Activated CD4-positive, alpha-beta memory T cell treated with anti-CD3 and anti-CD28 coated beads for 36 hours (primary cell): Measurements from ENCODE around the gene ZNF821. TPM values are rescaled to one million over a fixed set of nuclear protein-coding genes. Genes with fewer than 3 reads are reported as not detected.

ENCODE experiments used
- CTCF ChIA-PET: fragments of 350-600 bp; sonication (Branson Sonifier 250); formaldehyde crosslinking; loops from one replicate; lab custom pipeline; 2021; ENCODE audit warnings: antibody characterized with exemption, inconsistent platforms; lab: Charles Lee
- POLR2A ChIA-PET: fragments of 350-600 bp; sonication (Branson Sonifier 250); formaldehyde crosslinking; loops from one replicate; lab custom pipeline; 2021; ENCODE audit warnings: antibody characterized with exemption; lab: Charles Lee
- DNase-seq: peaks from one replicate; pipeline ENCODE4 v3.0.0-alpha.2; 2020
- H3K27ac Mint-ChIP-seq: one replicate; pipeline ENCODE4 v1.8.0; 2021; ENCODE audit warnings: mixed read lengths
- H3K27me3 Mint-ChIP-seq: one replicate; pipeline ENCODE4 v1.8.0; 2021; ENCODE audit warnings: mixed read lengths
- H3K36me3 Mint-ChIP-seq: one replicate; pipeline ENCODE4 v1.8.0; 2021; ENCODE audit warnings: mixed read lengths
- H3K4me1 Mint-ChIP-seq: one replicate; pipeline ENCODE4 v1.8.0; 2021; ENCODE audit warnings: low read depth, mixed read lengths
- H3K4me3 Mint-ChIP-seq: one replicate; pipeline ENCODE4 v1.8.0; 2021; ENCODE audit warnings: mild to moderate bottlenecking, mixed read lengths
- H3K9me3 Mint-ChIP-seq: one replicate; pipeline ENCODE4 v1.8.0; 2021; ENCODE audit warnings: mixed read lengths
- intact Hi-C: fragments of 100-400 bp; cut with micrococcal nuclease; formaldehyde crosslinking; loops from one replicate; pipeline ENCODE4 v1.15.1; 2023
- total RNA-seq, 2 experiments: library from RNA; stranded (reverse); gene quantifications; one replicate each; pipeline ENCODE4 v1.2.3, GENCODE V29; 2021

Gene ZNF821
- total RNA-seq, result 1 to 10 TPM; 6.8 to 7.3 TPM

- peak within 1 kb of the TSS; percentile 93 for H3K4me3 Mint-ChIP-seq
- no peaks in the 10 kb centered on the region for H3K9me3 Mint-ChIP-seq
- H3K36me3 Mint-ChIP-seq, result no peaks in the 10 kb centered on the region
- peak; percentile 83 for DNase-seq
- ChIA-PET POLR2A (interaction anchor here (0.8 to 3.4 kb wide), 7 partner anchors 11 to 76 kb away, joined by 4 to 38 read pairs (median 6); partner anchors contain the start of genes AP1G1 and IST1), CTCF (interaction anchor here (0.8 to 4.8 kb wide), 15 partner anchors 8 to 123 kb away, joined by 3 to 55 read pairs (median 7); partner anchors contain the start of genes AP1G1 and IST1)
- peaks cover 1% of the 10 kb centered on the region for H3K27me3 Mint-ChIP-seq
- peak within 1 kb of the TSS; percentile 90 for H3K27ac Mint-ChIP-seq
- intact Hi-C loops, result loop anchor here (1.0 to 10.0 kb wide), 5 partner anchors 11 to 319 kb away; partner anchors contain the start of genes DHODH, IST1 and PHLPP2
- peaks cover 45% of the 10 kb centered on the region for H3K4me1 Mint-ChIP-seq
Measured at GRCh38 chr16:71883849-71884638, at the start of gene ZNF821. ZNF821 (minus strand) TSS chr16:71884182; CDS start chr16:71879946, 4,236 bp downstream.

GRCh38 chr16:71933017-71933416 lies 49.0 kb upstream of the ZNF821 start:
- H3K36me3 Mint-ChIP-seq, result peaks cover 13% of the 10 kb centered on the region
- ChIA-PET CTCF (no interaction called here), POLR2A (no interaction called here)
- H3K9me3 Mint-ChIP-seq, result no peaks in the 10 kb centered on the region
- no peak overlapping the region for H3K4me3 Mint-ChIP-seq
- peak overlapping the region; percentile 34 for H3K27ac Mint-ChIP-seq
- intact Hi-C loops, result no loop called here
- peaks cover 10% of the 10 kb centered on the region for H3K4me1 Mint-ChIP-seq
- no peaks in the 10 kb centered on the region for H3K27me3 Mint-ChIP-seq
- DNase-seq, result no peak

- DNase-seq, result no peak
- peaks cover 25% of the 10 kb centered on the region for H3K36me3 Mint-ChIP-seq
- ChIA-PET CTCF (interaction anchor here (0.7 kb wide), 1 partner anchor 26 kb away, joined by 3 read pairs; no protein-coding TSS in a partner anchor), POLR2A (no interaction called here)
- H3K4me3 Mint-ChIP-seq, result no peak overlapping the region
- peaks cover 14% of the 10 kb centered on the region for H3K4me1 Mint-ChIP-seq
- intact Hi-C loops, result no loop called here
- H3K27me3 Mint-ChIP-seq, result no peaks in the 10 kb centered on the region
- H3K9me3 Mint-ChIP-seq, result no peaks in the 10 kb centered on the region
- no peak overlapping the region for H3K27ac Mint-ChIP-seq
Measured at GRCh38 chr16:71931599-71931998, 47.6 kb upstream of the ZNF821 start.

- no peaks in the 10 kb centered on the region for H3K27me3 Mint-ChIP-seq
- no peak overlapping the region for H3K4me3 Mint-ChIP-seq
- H3K27ac Mint-ChIP-seq, result no peak overlapping the region
- H3K9me3 Mint-ChIP-seq, result no peaks in the 10 kb centered on the region
- ChIA-PET POLR2A (no interaction called here), CTCF (no interaction called here)
- no peak for DNase-seq
- peaks cover 14% of the 10 kb centered on the region for H3K4me1 Mint-ChIP-seq
- intact Hi-C loops, result no loop called here
- peaks cover 27% of the 10 kb centered on the region for H3K36me3 Mint-ChIP-seq
Measured at GRCh38 chr16:71931001-71931400, 47.0 kb upstream of the ZNF821 start.

GRCh38 chr16:71930013-71930563 lies 46.1 kb upstream of the ZNF821 start:
- peaks cover 31% of the 10 kb centered on the region for H3K36me3 Mint-ChIP-seq
- peak overlapping the region; percentile 57 for H3K27ac Mint-ChIP-seq
- no peak for DNase-seq
- CTCF ChIA-PET, result interaction anchor here (1.9 to 2.1 kb wide), 2 partner anchors 32 to 47 kb away, joined by 4 to 13 read pairs; no protein-coding TSS in a partner anchor
- H3K4me1 Mint-ChIP-seq, result peaks cover 14% of the 10 kb centered on the region
- H3K27me3 Mint-ChIP-seq, result no peaks in the 10 kb centered on the region
- H3K4me3 Mint-ChIP-seq, result no peak overlapping the region
- H3K9me3 Mint-ChIP-seq, result no peaks in the 10 kb centered on the region
- POLR2A ChIA-PET, result interaction anchor here (2.0 kb wide), 1 partner anchor 34 kb away, joined by 5 read pairs; the partner anchor contains the start of gene IST1
- intact Hi-C loops, result no loop called here

GRCh38 chr16:71929048-71929447 lies 45.1 kb upstream of the ZNF821 start:
- intact Hi-C loops, result no loop called here
- Mint-ChIP-seq H3K27me3 (no peaks in the 10 kb centered on the region), H3K9me3 (no peaks in the 10 kb centered on the region), H3K4me3 (no peak overlapping the region), H3K36me3 (peaks cover 35% of the 10 kb centered on the region), H3K27ac (no peak overlapping the region), H3K4me1 (peaks cover 14% of the 10 kb centered on the region)
- CTCF ChIA-PET, result interaction anchor here (1.3 to 2.1 kb wide), 3 partner anchors 9 to 46 kb away, joined by 3 to 13 read pairs (median 4); no protein-coding TSS in a partner anchor
- no peak for DNase-seq
- POLR2A ChIA-PET, result interaction anchor here (2.0 kb wide), 1 partner anchor 33 kb away, joined by 5 read pairs; the partner anchor contains the start of gene IST1

GRCh38 chr16:71927787-71928186 lies 43.8 kb upstream of the ZNF821 start:
- H3K36me3 Mint-ChIP-seq, result peaks cover 43% of the 10 kb centered on the region
- no peak overlapping the region for H3K4me3 Mint-ChIP-seq
- ChIA-PET POLR2A (no interaction called here), CTCF (no interaction called here)
- H3K9me3 Mint-ChIP-seq, result no peaks in the 10 kb centered on the region
- H3K27ac Mint-ChIP-seq, result peak overlapping the region; percentile 16
- peaks cover 14% of the 10 kb centered on the region for H3K4me1 Mint-ChIP-seq
- no peaks in the 10 kb centered on the region for H3K27me3 Mint-ChIP-seq
- DNase-seq, result no peak
- intact Hi-C loops, result no loop called here

GRCh38 chr16:71927383-71927782 lies 43.4 kb upstream of the ZNF821 start:
- CTCF ChIA-PET, result no interaction called here
- Mint-ChIP-seq H3K27me3 (no peaks in the 10 kb centered on the region), H3K36me3 (peaks cover 47% of the 10 kb centered on the region), H3K4me3 (no peak overlapping the region), H3K9me3 (no peaks in the 10 kb centered on the region), H3K4me1 (peaks cover 14% of the 10 kb centered on the region), H3K27ac (peak overlapping the region; percentile 16)
- peak; percentile 20 for DNase-seq
- intact Hi-C loops, result no loop called here
- POLR2A ChIA-PET, result no interaction called here

GRCh38 chr16:71924710-71925109 lies 40.7 kb upstream of the ZNF821 start:
- intact Hi-C loops, result no loop called here
- CTCF ChIA-PET, result no interaction called here
- no peaks in the 10 kb centered on the region for H3K9me3 Mint-ChIP-seq
- H3K27ac Mint-ChIP-seq, result no peak overlapping the region
- H3K36me3 Mint-ChIP-seq, result peaks cover 60% of the 10 kb centered on the region
- H3K27me3 Mint-ChIP-seq, result no peaks in the 10 kb centered on the region
- H3K4me1 Mint-ChIP-seq, result peaks cover 6% of the 10 kb centered on the region
- H3K4me3 Mint-ChIP-seq, result no peak overlapping the region
- POLR2A ChIA-PET, result no interaction called here
- no peak for DNase-seq

GRCh38 chr16:71923941-71924690 lies 40.1 kb upstream of the ZNF821 start:
- Mint-ChIP-seq H3K27ac (peak overlapping the region; percentile 3), H3K36me3 (peaks cover 65% of the 10 kb centered on the region), H3K4me3 (no peak overlapping the region), H3K4me1 (peaks cover 6% of the 10 kb centered on the region), H3K27me3 (no peaks in the 10 kb centered on the region), H3K9me3 (no peaks in the 10 kb centered on the region)
- DNase-seq, result no peak
- ChIA-PET POLR2A (no interaction called here), CTCF (no interaction called here)
- intact Hi-C loops, result no loop called here

GRCh38 chr16:71920658-71921057 lies 36.7 kb upstream of the ZNF821 start:
- no peak overlapping the region for H3K27ac Mint-ChIP-seq
- DNase-seq, result no peak

More at GRCh38 chr16:71920658-71921057, 36.7 kb upstream of the ZNF821 start:
- CTCF ChIA-PET, result interaction anchor here (1.3 kb wide), 1 partner anchor 8 kb away, joined by 3 read pairs; no protein-coding TSS in a partner anchor
- H3K36me3 Mint-ChIP-seq, result peaks cover 72% of the 10 kb centered on the region
- POLR2A ChIA-PET, result interaction anchor here (0.6 kb wide), 1 partner anchor 1354 kb away, joined by 3 read pairs; no protein-coding TSS in a partner anchor
- H3K4me1 Mint-ChIP-seq, result peaks cover 11% of the 10 kb centered on the region
- intact Hi-C loops, result no loop called here
- H3K27me3 Mint-ChIP-seq, result no peaks in the 10 kb centered on the region
- no peak overlapping the region for H3K4me3 Mint-ChIP-seq
- no peaks in the 10 kb centered on the region for H3K9me3 Mint-ChIP-seq
